Breast epithelium (tissue), 3 donors: ENCODE data around the gene CACNA1B.

Source experiments
- POLR2A ChIP-seq: fragments of 450-650 bp; IDR thresholded peaks from one replicate; pipeline ENCODE4 v1.6.1; 2016; ENCODE audit warnings: antibody characterized with exemption, mild to moderate bottlenecking, moderate library complexity
- POLR2AphosphoS5 ChIP-seq, 3 donors: sonication (generic); formaldehyde crosslinking; IDR thresholded peaks; one replicate each; pipeline ENCODE4 v1.6.1; 2017; ENCODE audit warnings: antibody characterized with exemption in 3 of 3
- TF ChIP-seq, protein P1 (sequence below), 3 donors: fragments of 450-650 bp; IDR thresholded peaks; one replicate each; pipeline ENCODE4 v1.5.1; 2016 to 2017; ENCODE audit warnings: antibody characterized with exemption in 3 of 3, mild to moderate bottlenecking in 3 of 3, moderate library complexity in 3 of 3

DNA sequence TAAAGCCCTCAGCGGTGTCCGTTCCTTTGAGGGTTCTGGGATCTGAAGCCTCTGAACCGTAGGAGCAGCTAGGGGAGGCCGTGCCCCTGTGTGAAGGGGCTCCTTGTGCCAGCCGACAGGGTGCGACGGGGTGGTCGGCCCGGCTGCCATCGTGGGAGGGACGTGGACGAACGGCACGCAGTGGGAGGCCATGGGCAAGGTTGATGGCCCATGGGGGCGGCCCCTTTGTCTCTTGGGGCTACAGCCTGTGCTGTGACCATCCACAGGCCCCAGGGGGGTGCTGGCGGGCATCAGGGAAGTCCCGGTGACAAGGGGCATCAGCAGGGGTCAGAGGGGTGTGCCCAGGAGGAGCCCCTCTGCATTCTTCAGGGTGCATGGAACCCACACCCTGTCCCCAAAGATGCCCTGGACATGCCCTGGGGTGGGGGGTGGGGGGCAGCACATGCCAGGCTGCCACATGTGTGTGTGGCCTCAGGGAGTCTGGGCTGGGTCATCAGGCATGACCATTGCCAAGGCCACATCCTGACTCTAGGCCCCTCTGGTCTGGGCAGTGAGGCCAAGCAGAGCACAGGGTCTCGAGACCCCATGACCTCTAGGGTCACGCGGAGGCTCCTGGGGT is 49.6 kb upstream of the CACNA1B start:
- TF ChIP-seq, protein P1, sequence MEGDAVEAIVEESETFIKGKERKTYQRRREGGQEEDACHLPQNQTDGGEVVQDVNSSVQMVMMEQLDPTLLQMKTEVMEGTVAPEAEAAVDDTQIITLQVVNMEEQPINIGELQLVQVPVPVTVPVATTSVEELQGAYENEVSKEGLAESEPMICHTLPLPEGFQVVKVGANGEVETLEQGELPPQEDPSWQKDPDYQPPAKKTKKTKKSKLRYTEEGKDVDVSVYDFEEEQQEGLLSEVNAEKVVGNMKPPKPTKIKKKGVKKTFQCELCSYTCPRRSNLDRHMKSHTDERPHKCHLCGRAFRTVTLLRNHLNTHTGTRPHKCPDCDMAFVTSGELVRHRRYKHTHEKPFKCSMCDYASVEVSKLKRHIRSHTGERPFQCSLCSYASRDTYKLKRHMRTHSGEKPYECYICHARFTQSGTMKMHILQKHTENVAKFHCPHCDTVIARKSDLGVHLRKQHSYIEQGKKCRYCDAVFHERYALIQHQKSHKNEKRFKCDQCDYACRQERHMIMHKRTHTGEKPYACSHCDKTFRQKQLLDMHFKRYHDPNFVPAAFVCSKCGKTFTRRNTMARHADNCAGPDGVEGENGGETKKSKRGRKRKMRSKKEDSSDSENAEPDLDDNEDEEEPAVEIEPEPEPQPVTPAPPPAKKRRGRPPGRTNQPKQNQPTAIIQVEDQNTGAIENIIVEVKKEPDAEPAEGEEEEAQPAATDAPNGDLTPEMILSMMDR (IDR thresholded peaks at IDR 0.05): no peak
- TF ChIP-seq POLR2AphosphoS5 (IDR thresholded peaks at IDR 0.05) (no peak), POLR2A (no peak)
